KMS-11 (cell line): Measurements from ENCODE around the gene GPR171.

ENCODE experiments used
- H2AFZ ChIP-seq: fragments of 200-600 bp; sonication (generic); 2 replicates; pipeline ENCODE4 v1.6.1; 2016; ENCODE audit warnings: antibody characterized with exemption, mixed run types, low read depth
- H3K27ac ChIP-seq: fragments of 200-600 bp; sonication (generic); 2 replicates; pipeline ENCODE4 v1.6.1; 2016; ENCODE audit warnings: mild to moderate bottlenecking, mixed run types
- H3K27me3 ChIP-seq: fragments of 200-600 bp; sonication (generic); 2 replicates; pipeline ENCODE4 v1.6.1; 2017; ENCODE audit warnings: mild to moderate bottlenecking, low read depth, mixed run types, moderate library complexity; ENCODE audit not compliant: insufficient read depth
- H3K36me3 ChIP-seq: fragments of 200-600 bp; sonication (generic); 2 replicates; pipeline ENCODE4 v1.6.1; 2017; ENCODE audit warnings: mild to moderate bottlenecking, mixed run types; ENCODE audit not compliant: insufficient read depth
- H3K4me1 ChIP-seq: fragments of 200-600 bp; sonication (generic); 2 replicates; pipeline ENCODE4 v1.6.1; 2016; ENCODE audit warnings: mild to moderate bottlenecking, low read depth, mixed run types; ENCODE audit not compliant: poor library complexity, severe bottlenecking
- H3K4me2 ChIP-seq: fragments of 200-600 bp; sonication (generic); 2 replicates; pipeline ENCODE4 v1.7.0; 2016; ENCODE audit warnings: mild to moderate bottlenecking, mixed run types
- H3K4me3 ChIP-seq: fragments of 200-600 bp; sonication (generic); IDR thresholded peaks from 2 replicates; pipeline ENCODE4 v1.6.1; 2017; ENCODE audit warnings: low read depth, low read length, mixed read lengths; ENCODE audit not compliant: insufficient read depth
- H3K79me2 ChIP-seq: fragments of 200-600 bp; sonication (generic); 2 replicates; pipeline ENCODE4 v1.6.1; 2016; ENCODE audit warnings: low read depth, mixed run types; ENCODE audit not compliant: insufficient read depth
- H3K9ac ChIP-seq: fragments of 200-600 bp; sonication (generic); 2 replicates; pipeline ENCODE4 v1.6.1; 2016; ENCODE audit warnings: mild to moderate bottlenecking, mixed run types
- H4K20me1 ChIP-seq: fragments of 200-600 bp; sonication (generic); 2 replicates; pipeline ENCODE4 v1.6.1; 2016; ENCODE audit warnings: mild to moderate bottlenecking, mixed run types; ENCODE audit not compliant: insufficient read depth
- CTCF ChIP-seq: fragments of 200-600 bp; sonication (generic); conservative IDR thresholded peaks from 2 replicates; pipeline ENCODE4 v1.6.1; 2017; ENCODE audit warnings: low read depth, mild to moderate bottlenecking, antibody characterized with exemption, low read length, moderate library complexity, mixed read lengths

The GPR171 gene

GRCh38 chr3:151216641-151217607, 13.9 kb upstream of the GPR171 start:
- Histone ChIP-seq H3K9ac (no peak overlapping the region), H3K27ac (no peak overlapping the region), H3K27me3 (no peaks in the 10 kb centered on the region), H3K4me1 (no peaks in the 10 kb centered on the region), H3K79me2 (no peaks in the 10 kb centered on the region), H3K4me2 (no peak overlapping the region), H3K4me3 (no peak overlapping the region), H3K36me3 (no peaks in the 10 kb centered on the region), H2AFZ (no peak overlapping the region), H4K20me1 (no peaks in the 10 kb centered on the region)
- TF ChIP-seq CTCF: no peak

- Histone ChIP-seq H3K4me2 (no peak overlapping the region), H2AFZ (no peak overlapping the region), H4K20me1 (no peaks in the 10 kb centered on the region), H3K27me3 (no peaks in the 10 kb centered on the region), H3K9ac (no peak overlapping the region), H3K36me3 (no peaks in the 10 kb centered on the region), H3K27ac (no peak overlapping the region), H3K4me1 (peaks cover 8% of the 10 kb centered on the region), H3K4me3 (no peak overlapping the region), H3K79me2 (no peaks in the 10 kb centered on the region)
- TF ChIP-seq CTCF: no peak
Observed at GRCh38 chr3:151214459-151214858, 11.4 kb upstream of the GPR171 start.

- TF ChIP-seq CTCF: no peak
- Histone ChIP-seq H3K27me3 (no peaks in the 10 kb centered on the region), H4K20me1 (no peaks in the 10 kb centered on the region), H3K9ac (no peak overlapping the region), H3K4me3 (no peak overlapping the region), H3K4me1 (peaks cover 8% of the 10 kb centered on the region), H3K27ac (no peak overlapping the region), H3K4me2 (no peak overlapping the region), H2AFZ (no peak overlapping the region), H3K79me2 (no peaks in the 10 kb centered on the region), H3K36me3 (no peaks in the 10 kb centered on the region)
Observed at GRCh38 chr3:151213881-151214280, 10.9 kb upstream of the GPR171 start.

GRCh38 chr3:151213151-151213550, 10.1 kb upstream of the GPR171 start:
- no peak overlapping the region for H3K27ac ChIP-seq
- TF ChIP-seq CTCF: no peak
- no peaks in the 10 kb centered on the region for H3K27me3 ChIP-seq
- H3K36me3 ChIP-seq: no peaks in the 10 kb centered on the region
- H3K9ac ChIP-seq: no peak overlapping the region
- H3K4me1 ChIP-seq: peaks cover 8% of the 10 kb centered on the region
- no peaks in the 10 kb centered on the region for H3K79me2 ChIP-seq
- no peak overlapping the region for H2AFZ ChIP-seq
- H4K20me1 ChIP-seq: no peaks in the 10 kb centered on the region
- no peak overlapping the region for H3K4me3 ChIP-seq
- H3K4me2 ChIP-seq: no peak overlapping the region
